WTC11 (cell line): ENCODE results near the gene C17orf107. TPM values are rescaled to one million over a fixed set of nuclear protein-coding genes. Genes with fewer than 3 reads are reported as not detected.

Experiments used
- ATAC-seq: fragments of 200-7000 bp; cut with Tn5 transposase; 2 replicates; pipeline ENCODE4 v1.10.0; 2021; ENCODE audit warnings: mild to moderate bottlenecking, moderate library complexity
- CTCF ChIA-PET: fragments of 300-600 bp; sonication (Branson Sonifier 250); formaldehyde crosslinking; loops from one replicate; lab custom pipeline; 2021; ENCODE audit warnings: antibody characterized with exemption; lab: Charles Lee
- POLR2A ChIA-PET: fragments of 350-600 bp; sonication (Branson Sonifier 250); formaldehyde crosslinking; loops from one replicate; lab custom pipeline; 2021; ENCODE audit warnings: antibody characterized with exemption; lab: Charles Lee
- DNase-seq: peaks from one replicate; pipeline ENCODE4 v3.0.0; 2021; ENCODE audit warnings: low spot score
- H3K27ac Mint-ChIP-seq: 2 replicates; pipeline ENCODE4 v1.8.0; 2021; ENCODE audit warnings: mixed read lengths
- H3K27me3 Mint-ChIP-seq: 2 replicates; pipeline ENCODE4 v1.8.0; 2021; ENCODE audit warnings: low read depth, mild to moderate bottlenecking, moderate library complexity, mixed read lengths
- H3K36me3 Mint-ChIP-seq: 2 replicates; pipeline ENCODE4 v1.8.0; 2021; ENCODE audit warnings: mixed read lengths
- H3K4me1 Mint-ChIP-seq: 2 replicates; pipeline ENCODE4 v1.8.0; 2022; ENCODE audit warnings: mixed read lengths
- H3K4me3 Mint-ChIP-seq: 2 replicates; pipeline ENCODE4 v1.8.0; 2021; ENCODE audit warnings: mild to moderate bottlenecking, moderate library complexity, mixed read lengths
- H3K9me3 Mint-ChIP-seq: 2 replicates; pipeline ENCODE4 v1.8.0; 2021; ENCODE audit warnings: mixed read lengths
- ATF1 ChIP-seq: sonication (generic); formaldehyde crosslinking; IDR thresholded peaks from 2 replicates; pipeline ENCODE4 v1.8.1; 2023; ENCODE audit warnings: mild to moderate bottlenecking, moderate library complexity, missing genetic modification reagents
- ELF4 ChIP-seq: sonication (generic); formaldehyde crosslinking; IDR thresholded peaks from 2 replicates; pipeline ENCODE4 v1.8.1; 2022; ENCODE audit warnings: low read depth, mild to moderate bottlenecking, moderate library complexity, missing genetic modification reagents
- FOXJ3 ChIP-seq: sonication (generic); formaldehyde crosslinking; IDR thresholded peaks from 2 replicates; pipeline ENCODE4 v1.9.0; 2021; ENCODE audit warnings: missing genetic modification reagents, mild to moderate bottlenecking, borderline replicate concordance
- GTF2I ChIP-seq: fragments of 250-450 bp; sonication (Bioruptor Pico); conservative IDR thresholded peaks from 2 replicates; pipeline ENCODE4 v1.4.0; 2021; ENCODE audit warnings: mild to moderate bottlenecking
- IRF2 ChIP-seq: sonication (generic); formaldehyde crosslinking; IDR thresholded peaks from 2 replicates; pipeline ENCODE4 v1.8.0; 2022; ENCODE audit warnings: low read depth, missing genetic modification reagents, borderline replicate concordance
- JAZF1 ChIP-seq: fragments of 250-450 bp; sonication (Bioruptor Pico); IDR thresholded peaks from 2 replicates; pipeline ENCODE4 v1.9.0; 2021; ENCODE audit warnings: moderate library complexity, mild to moderate bottlenecking, inconsistent platforms
- JUN ChIP-seq: sonication (generic); formaldehyde crosslinking; IDR thresholded peaks from 2 replicates; pipeline ENCODE4 v1.8.0; 2023; ENCODE audit warnings: mild to moderate bottlenecking, missing genetic modification reagents
- NR1H2 ChIP-seq: sonication (generic); formaldehyde crosslinking; IDR thresholded peaks from 2 replicates; pipeline ENCODE4 v1.9.0; 2021; ENCODE audit warnings: mild to moderate bottlenecking, moderate library complexity, missing genetic modification reagents
- OVOL2 ChIP-seq: fragments of 250-450 bp; sonication (Bioruptor Pico); IDR thresholded peaks from 2 replicates; pipeline ENCODE4 v1.9.0; 2021; ENCODE audit warnings: mild to moderate bottlenecking, borderline replicate concordance
- SMAD4 ChIP-seq: sonication (generic); formaldehyde crosslinking; IDR thresholded peaks from 2 replicates; pipeline ENCODE4 v1.8.0; 2022; ENCODE audit warnings: mild to moderate bottlenecking, missing genetic modification reagents
- ZNF138 ChIP-seq: sonication (generic); formaldehyde crosslinking; conservative IDR thresholded peaks from 2 replicates; pipeline ENCODE4 v1.8.1; 2022; ENCODE audit warnings: mild to moderate bottlenecking, moderate library complexity, missing genetic modification reagents
- ZNF219 ChIP-seq: sonication (generic); formaldehyde crosslinking; IDR thresholded peaks from 2 replicates; pipeline ENCODE4 v1.8.0; 2023; ENCODE audit warnings: missing genetic modification reagents, mild to moderate bottlenecking, borderline replicate concordance
- ZNF232 ChIP-seq: sonication (generic); formaldehyde crosslinking; IDR thresholded peaks from 2 replicates; pipeline ENCODE4 v1.8.0; 2022; ENCODE audit warnings: mild to moderate bottlenecking, missing genetic modification reagents
- ZNF263 ChIP-seq: sonication (generic); formaldehyde crosslinking; IDR thresholded peaks from 2 replicates; pipeline ENCODE4 v1.8.1; 2022; ENCODE audit warnings: low read depth, mild to moderate bottlenecking, moderate library complexity, missing genetic modification reagents
- ZNF671 ChIP-seq: fragments of 250-450 bp; sonication (Bioruptor Pico); IDR thresholded peaks from 2 replicates; pipeline ENCODE4 v1.8.0; 2021; ENCODE audit warnings: mild to moderate bottlenecking
- total RNA-seq: library from RNA; stranded (reverse); gene quantifications from 3 replicates; pipeline ENCODE4 v1.2.3, GENCODE V29; 2021
- TF ChIP-seq, protein P1 (sequence below): sonication (generic); formaldehyde crosslinking; IDR thresholded peaks from 2 replicates; pipeline ENCODE4 v1.8.1; 2023; ENCODE audit warnings: mild to moderate bottlenecking, missing genetic modification reagents, moderate library complexity
- TF ChIP-seq, protein P2 (sequence below): sonication (generic); formaldehyde crosslinking; IDR thresholded peaks from 2 replicates; pipeline ENCODE4 v1.8.1; 2023; ENCODE audit warnings: mild to moderate bottlenecking, missing genetic modification reagents
- TF ChIP-seq, protein P3 (sequence below): sonication (generic); formaldehyde crosslinking; IDR thresholded peaks from 2 replicates; pipeline ENCODE4 v1.8.0; 2022; ENCODE audit warnings: missing genetic modification reagents
- TF ChIP-seq, protein P4 (sequence below): sonication (generic); formaldehyde crosslinking; IDR thresholded peaks from 2 replicates; pipeline ENCODE4 v1.8.1; 2022; ENCODE audit warnings: mild to moderate bottlenecking, missing genetic modification reagents, moderate library complexity, borderline replicate concordance

The C17orf107 gene
- total RNA-seq, 1 experiment from 2014 or later = 8.7 TPM

DNA sequence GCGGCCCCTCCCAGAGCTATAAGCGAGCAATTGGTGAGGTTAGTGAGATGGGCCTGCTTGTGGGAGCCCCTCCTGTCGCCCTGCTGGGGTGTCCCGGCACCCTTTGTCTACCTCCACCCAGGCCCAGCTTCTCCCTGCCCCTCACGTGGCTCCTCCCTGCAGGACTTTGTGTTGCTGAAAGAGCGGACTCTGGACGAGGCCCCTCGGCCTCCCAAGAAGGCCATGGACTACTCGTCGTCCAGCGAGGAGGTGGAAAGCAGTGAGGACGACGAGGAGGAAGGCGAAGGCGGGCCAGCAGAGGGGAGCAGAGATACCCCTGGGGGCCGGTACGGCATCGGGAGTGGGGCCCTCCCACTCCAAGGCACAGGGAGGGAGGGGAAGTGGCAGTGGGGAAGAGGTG is 6.1 kb upstream of the C17orf107 start:
- no peak for TF ChIP-seq SMAD4 (CRISPR knock-in tag)
- no peak for TF ChIP-seq IRF2 (CRISPR knock-in tag)
- TF ChIP-seq, protein P1, sequence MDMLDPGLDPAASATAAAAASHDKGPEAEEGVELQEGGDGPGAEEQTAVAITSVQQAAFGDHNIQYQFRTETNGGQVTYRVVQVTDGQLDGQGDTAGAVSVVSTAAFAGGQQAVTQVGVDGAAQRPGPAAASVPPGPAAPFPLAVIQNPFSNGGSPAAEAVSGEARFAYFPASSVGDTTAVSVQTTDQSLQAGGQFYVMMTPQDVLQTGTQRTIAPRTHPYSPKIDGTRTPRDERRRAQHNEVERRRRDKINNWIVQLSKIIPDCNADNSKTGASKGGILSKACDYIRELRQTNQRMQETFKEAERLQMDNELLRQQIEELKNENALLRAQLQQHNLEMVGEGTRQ (CRISPR knock-in tag) = no peak
- no peak for TF ChIP-seq JUN (CRISPR knock-in tag)
- no peak for TF ChIP-seq NR1H2 (CRISPR knock-in tag)
- no peak for TF ChIP-seq FOXJ3 (CRISPR knock-in tag)
- TF ChIP-seq ATF1 (CRISPR knock-in tag) = no peak
- no peak for TF ChIP-seq ELF4 (CRISPR knock-in tag)
- TF ChIP-seq ZNF219 (CRISPR knock-in tag) = no peak
- TF ChIP-seq GTF2I = no peak
- no peak for TF ChIP-seq ZNF263 (CRISPR knock-in tag)
- no peak for TF ChIP-seq JAZF1 (CRISPR knock-in tag)
- no peak for TF ChIP-seq ZNF671 (CRISPR knock-in tag)
- TF ChIP-seq, protein P2, sequence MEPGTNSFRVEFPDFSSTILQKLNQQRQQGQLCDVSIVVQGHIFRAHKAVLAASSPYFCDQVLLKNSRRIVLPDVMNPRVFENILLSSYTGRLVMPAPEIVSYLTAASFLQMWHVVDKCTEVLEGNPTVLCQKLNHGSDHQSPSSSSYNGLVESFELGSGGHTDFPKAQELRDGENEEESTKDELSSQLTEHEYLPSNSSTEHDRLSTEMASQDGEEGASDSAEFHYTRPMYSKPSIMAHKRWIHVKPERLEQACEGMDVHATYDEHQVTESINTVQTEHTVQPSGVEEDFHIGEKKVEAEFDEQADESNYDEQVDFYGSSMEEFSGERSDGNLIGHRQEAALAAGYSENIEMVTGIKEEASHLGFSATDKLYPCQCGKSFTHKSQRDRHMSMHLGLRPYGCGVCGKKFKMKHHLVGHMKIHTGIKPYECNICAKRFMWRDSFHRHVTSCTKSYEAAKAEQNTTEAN = no peak
- no peak for TF ChIP-seq ZNF138 (CRISPR knock-in tag)
- TF ChIP-seq, protein P3, sequence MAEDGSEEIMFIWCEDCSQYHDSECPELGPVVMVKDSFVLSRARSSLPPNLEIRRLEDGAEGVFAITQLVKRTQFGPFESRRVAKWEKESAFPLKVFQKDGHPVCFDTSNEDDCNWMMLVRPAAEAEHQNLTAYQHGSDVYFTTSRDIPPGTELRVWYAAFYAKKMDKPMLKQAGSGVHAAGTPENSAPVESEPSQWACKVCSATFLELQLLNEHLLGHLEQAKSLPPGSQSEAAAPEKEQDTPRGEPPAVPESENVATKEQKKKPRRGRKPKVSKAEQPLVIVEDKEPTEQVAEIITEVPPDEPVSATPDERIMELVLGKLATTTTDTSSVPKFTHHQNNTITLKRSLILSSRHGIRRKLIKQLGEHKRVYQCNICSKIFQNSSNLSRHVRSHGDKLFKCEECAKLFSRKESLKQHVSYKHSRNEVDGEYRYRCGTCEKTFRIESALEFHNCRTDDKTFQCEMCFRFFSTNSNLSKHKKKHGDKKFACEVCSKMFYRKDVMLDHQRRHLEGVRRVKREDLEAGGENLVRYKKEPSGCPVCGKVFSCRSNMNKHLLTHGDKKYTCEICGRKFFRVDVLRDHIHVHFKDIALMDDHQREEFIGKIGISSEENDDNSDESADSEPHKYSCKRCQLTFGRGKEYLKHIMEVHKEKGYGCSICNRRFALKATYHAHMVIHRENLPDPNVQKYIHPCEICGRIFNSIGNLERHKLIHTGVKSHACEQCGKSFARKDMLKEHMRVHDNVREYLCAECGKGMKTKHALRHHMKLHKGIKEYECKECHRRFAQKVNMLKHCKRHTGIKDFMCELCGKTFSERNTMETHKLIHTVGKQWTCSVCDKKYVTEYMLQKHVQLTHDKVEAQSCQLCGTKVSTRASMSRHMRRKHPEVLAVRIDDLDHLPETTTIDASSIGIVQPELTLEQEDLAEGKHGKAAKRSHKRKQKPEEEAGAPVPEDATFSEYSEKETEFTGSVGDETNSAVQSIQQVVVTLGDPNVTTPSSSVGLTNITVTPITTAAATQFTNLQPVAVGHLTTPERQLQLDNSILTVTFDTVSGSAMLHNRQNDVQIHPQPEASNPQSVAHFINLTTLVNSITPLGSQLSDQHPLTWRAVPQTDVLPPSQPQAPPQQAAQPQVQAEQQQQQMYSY (CRISPR knock-in tag) = no peak
- TF ChIP-seq, all 79 proteins: peak for 0
- Mint-ChIP-seq H3K27ac (no peak overlapping the region), H3K27me3 (no peaks in the 10 kb centered on the region), H3K4me1 (peaks cover 5% of the 10 kb centered on the region; the same call in 1 of the 2 replicates), H3K9me3 (no peaks in the 10 kb centered on the region), H3K36me3 (peaks cover 21% of the 10 kb centered on the region), H3K4me3 (no peak overlapping the region)
- no peak for ATAC-seq
- CTCF ChIA-PET = no interaction called here
- no peak for DNase-seq
- POLR2A ChIA-PET = no interaction called here

DNA sequence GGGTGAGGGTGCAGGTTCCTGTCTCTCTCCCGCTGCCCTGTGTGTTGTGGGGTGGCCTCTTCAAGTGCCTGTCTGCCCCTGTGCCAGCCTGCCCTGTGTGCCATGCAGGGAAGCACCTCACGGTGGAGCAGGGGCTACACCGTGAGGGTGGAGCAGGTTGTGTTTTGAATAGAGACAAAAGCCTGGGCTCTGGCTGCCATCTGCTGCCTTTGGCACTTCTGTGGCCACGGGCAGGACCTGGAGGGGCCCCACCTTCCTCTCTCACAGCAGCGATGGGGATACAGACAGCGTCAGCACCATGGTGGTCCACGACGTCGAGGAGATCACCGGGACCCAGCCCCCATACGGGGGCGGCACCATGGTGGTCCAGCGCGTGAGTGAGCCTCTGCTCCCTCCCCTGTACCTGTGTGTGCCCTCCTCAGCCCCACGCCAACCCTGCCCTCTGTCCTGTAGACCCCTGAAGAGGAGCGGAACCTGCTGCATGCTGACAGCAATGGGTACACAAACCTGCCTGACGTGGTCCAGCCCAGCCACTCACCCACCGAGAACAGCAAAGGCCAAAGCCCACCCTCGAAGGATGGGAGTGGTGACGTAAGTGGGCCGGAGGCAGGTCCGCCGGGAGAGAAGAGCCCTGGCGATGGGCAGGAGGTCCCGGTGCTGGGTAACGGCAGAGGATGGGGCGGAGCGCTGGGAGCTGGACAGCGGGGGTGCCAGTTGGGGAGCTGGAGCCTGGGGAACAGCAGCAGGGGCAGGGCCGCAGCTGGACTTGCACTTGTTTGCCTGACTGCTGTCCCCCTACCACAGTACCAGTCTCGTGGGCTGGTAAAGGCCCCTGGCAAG is 5.4 kb upstream of the C17orf107 start:
- H3K4me1 Mint-ChIP-seq = peaks cover 10% of the 10 kb centered on the region; the same call in 1 of the 2 replicates
- POLR2A ChIA-PET = no interaction called here
- TF ChIP-seq OVOL2 (no peak), JAZF1 (CRISPR knock-in tag) (no peak)
- TF ChIP-seq, all 79 proteins: peak for 0
- CTCF ChIA-PET = no interaction called here
- Mint-ChIP-seq H3K27me3 (no peaks in the 10 kb centered on the region), H3K27ac (no peak overlapping the region), H3K9me3 (no peaks in the 10 kb centered on the region), H3K36me3 (peaks cover 20% of the 10 kb centered on the region), H3K4me3 (no peak overlapping the region)
- ATAC-seq (no peak), DNase-seq (no peak)

DNA sequence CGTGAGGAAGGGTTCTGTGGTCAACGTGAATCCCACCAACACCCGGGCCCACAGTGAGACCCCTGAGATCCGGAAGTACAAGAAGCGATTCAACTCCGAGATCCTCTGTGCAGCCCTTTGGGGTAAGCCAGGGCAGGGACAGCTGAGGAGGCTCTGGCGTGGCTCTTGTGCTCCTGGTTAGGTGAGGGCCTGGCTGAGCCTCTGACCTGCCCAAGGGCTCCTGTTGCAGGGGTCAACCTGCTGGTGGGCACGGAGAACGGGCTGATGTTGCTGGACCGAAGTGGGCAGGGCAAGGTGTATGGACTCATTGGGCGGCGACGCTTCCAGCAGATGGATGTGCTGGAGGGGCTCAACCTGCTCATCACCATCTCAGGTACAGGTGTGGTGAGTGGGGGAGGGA is 4.2 kb upstream of the C17orf107 start:
- TF ChIP-seq JAZF1 (CRISPR knock-in tag) (no peak), ZNF232 (CRISPR knock-in tag) (no peak), ZNF263 (CRISPR knock-in tag) (no peak), JUN (CRISPR knock-in tag) (no peak), SMAD4 (CRISPR knock-in tag) (no peak)
- TF ChIP-seq, protein P4, sequence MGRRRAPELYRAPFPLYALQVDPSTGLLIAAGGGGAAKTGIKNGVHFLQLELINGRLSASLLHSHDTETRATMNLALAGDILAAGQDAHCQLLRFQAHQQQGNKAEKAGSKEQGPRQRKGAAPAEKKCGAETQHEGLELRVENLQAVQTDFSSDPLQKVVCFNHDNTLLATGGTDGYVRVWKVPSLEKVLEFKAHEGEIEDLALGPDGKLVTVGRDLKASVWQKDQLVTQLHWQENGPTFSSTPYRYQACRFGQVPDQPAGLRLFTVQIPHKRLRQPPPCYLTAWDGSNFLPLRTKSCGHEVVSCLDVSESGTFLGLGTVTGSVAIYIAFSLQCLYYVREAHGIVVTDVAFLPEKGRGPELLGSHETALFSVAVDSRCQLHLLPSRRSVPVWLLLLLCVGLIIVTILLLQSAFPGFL = no peak
- H3K27me3 Mint-ChIP-seq = peaks cover 5% of the 10 kb centered on the region
- ATAC-seq (no peak), DNase-seq (no peak)
- ChIA-PET CTCF (interaction anchor here (0.7 kb wide), 1 partner anchor 185 kb away, joined by 3 read pairs; the partner anchor contains the start of gene ARRB2), POLR2A (no interaction called here)
- H3K27ac Mint-ChIP-seq = no peak overlapping the region
- H3K4me3 Mint-ChIP-seq = no peak overlapping the region
- H3K36me3 Mint-ChIP-seq = peaks cover 17% of the 10 kb centered on the region
- no peaks in the 10 kb centered on the region for H3K9me3 Mint-ChIP-seq
- peaks cover 8% of the 10 kb centered on the region; the same call in 1 of the 2 replicates for H3K4me1 Mint-ChIP-seq
